ENCODE results near the gene BCOR. TPM values are rescaled to one million over a fixed set of nuclear protein-coding genes. Genes with fewer than 3 reads are reported as not detected.

The BCOR gene
- total RNA-seq, 1 experiment from 2014 or later: 48.3 TPM

DNA sequence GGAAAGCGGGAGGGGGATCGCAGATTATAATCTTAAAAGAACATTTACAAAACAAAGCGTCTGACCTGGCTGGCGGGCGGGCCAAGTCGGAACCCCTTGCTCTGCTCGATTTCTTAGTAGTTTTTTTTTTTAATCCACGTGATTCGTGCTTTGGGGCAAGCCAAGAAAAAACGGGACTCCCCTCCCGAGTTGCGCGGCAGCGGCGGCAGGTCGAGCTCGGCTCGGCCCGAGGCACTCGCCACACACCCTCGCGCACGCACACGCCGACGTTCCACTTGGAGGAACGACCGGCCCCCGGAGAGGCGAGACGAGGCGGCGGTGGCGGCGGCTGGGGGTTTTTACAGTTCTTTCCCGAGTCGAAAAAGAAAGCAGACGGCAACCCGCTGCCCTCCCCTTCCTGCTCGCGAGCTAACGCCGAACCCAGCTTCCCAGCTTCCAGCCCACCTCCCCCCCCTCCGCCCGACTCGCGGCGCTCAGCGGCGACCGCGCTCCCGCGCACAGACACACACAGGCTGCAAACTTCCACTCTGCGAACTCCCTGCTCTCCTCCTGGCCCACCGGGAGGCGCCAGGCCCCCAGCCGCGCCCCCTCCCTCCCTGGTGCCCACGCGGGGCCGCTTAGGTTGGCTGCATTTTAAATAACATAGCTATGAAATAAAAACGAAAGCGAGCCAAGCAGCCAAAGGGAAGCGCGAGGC, 1.2 kb downstream of the BCOR start:
- TF ChIP-seq, protein P1, sequence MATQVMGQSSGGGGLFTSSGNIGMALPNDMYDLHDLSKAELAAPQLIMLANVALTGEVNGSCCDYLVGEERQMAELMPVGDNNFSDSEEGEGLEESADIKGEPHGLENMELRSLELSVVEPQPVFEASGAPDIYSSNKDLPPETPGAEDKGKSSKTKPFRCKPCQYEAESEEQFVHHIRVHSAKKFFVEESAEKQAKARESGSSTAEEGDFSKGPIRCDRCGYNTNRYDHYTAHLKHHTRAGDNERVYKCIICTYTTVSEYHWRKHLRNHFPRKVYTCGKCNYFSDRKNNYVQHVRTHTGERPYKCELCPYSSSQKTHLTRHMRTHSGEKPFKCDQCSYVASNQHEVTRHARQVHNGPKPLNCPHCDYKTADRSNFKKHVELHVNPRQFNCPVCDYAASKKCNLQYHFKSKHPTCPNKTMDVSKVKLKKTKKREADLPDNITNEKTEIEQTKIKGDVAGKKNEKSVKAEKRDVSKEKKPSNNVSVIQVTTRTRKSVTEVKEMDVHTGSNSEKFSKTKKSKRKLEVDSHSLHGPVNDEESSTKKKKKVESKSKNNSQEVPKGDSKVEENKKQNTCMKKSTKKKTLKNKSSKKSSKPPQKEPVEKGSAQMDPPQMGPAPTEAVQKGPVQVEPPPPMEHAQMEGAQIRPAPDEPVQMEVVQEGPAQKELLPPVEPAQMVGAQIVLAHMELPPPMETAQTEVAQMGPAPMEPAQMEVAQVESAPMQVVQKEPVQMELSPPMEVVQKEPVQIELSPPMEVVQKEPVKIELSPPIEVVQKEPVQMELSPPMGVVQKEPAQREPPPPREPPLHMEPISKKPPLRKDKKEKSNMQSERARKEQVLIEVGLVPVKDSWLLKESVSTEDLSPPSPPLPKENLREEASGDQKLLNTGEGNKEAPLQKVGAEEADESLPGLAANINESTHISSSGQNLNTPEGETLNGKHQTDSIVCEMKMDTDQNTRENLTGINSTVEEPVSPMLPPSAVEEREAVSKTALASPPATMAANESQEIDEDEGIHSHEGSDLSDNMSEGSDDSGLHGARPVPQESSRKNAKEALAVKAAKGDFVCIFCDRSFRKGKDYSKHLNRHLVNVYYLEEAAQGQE (IDR thresholded peaks at IDR 0.05; ENCODE audit: insufficient read depth in 1 of 2, low read depth in 2 of 2, low read length in 1 of 2): no peak
- TF ChIP-seq TCF7L2 (IDR thresholded peaks at IDR 0.05; ENCODE audit: low read depth, low read length): no peak
- no peak for TF ChIP-seq SIN3A (IDR thresholded peaks at IDR 0.05; ENCODE audit: borderline replicate concordance, insufficient read depth, low read depth, low read length)
- TF ChIP-seq POLR2AphosphoS5 (IDR thresholded peaks at IDR 0.05; ENCODE audit: low read depth, low read length): no peak
- TF ChIP-seq, protein P2, sequence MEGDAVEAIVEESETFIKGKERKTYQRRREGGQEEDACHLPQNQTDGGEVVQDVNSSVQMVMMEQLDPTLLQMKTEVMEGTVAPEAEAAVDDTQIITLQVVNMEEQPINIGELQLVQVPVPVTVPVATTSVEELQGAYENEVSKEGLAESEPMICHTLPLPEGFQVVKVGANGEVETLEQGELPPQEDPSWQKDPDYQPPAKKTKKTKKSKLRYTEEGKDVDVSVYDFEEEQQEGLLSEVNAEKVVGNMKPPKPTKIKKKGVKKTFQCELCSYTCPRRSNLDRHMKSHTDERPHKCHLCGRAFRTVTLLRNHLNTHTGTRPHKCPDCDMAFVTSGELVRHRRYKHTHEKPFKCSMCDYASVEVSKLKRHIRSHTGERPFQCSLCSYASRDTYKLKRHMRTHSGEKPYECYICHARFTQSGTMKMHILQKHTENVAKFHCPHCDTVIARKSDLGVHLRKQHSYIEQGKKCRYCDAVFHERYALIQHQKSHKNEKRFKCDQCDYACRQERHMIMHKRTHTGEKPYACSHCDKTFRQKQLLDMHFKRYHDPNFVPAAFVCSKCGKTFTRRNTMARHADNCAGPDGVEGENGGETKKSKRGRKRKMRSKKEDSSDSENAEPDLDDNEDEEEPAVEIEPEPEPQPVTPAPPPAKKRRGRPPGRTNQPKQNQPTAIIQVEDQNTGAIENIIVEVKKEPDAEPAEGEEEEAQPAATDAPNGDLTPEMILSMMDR (IDR thresholded peaks at IDR 0.05): no peak
- ChIA-PET CTCF (no interaction called here), POLR2A (no interaction called here)
- Histone ChIP-seq H3K4me1 (ENCODE audit: control insufficient read depth, insufficient read depth, low read length) (peaks cover 8% of the 10 kb centered on the region; the same call in 1 of the 2 replicates), H3K9me3 (ENCODE audit: control insufficient read depth, insufficient read depth, low read depth, low read length) (no peaks in the 10 kb centered on the region), H3K27ac (ENCODE audit: low read length) (peak overlapping the region; percentile 57; the same call in 1 of the 2 replicates), H3K27me3 (ENCODE audit: control insufficient read depth, insufficient read depth, low read length) (no peaks in the 10 kb centered on the region), H3K4me3 (ENCODE audit: low read depth in 2 of 2, low read length in 2 of 2) (peak overlapping the region; percentile 53 to 64), H3K36me3 (ENCODE audit: control insufficient read depth, insufficient read depth, low read length) (no peaks in the 10 kb centered on the region)
- intact Hi-C loops (cut with micrococcal nuclease; ENCODE audit: unreplicated experiment): no loop called here
- in situ Hi-C loops (cut with HindIII; ENCODE audit: low pct_unique_long_range_greater_than_20kb, low sequenced_read_pairs): no loop called here
- DNase-seq (ENCODE audit: low read depth, low spot score): no peak
- no TSS peak for BruUV-seq (replicated peaks)
- no peak for ATAC-seq

DNA sequence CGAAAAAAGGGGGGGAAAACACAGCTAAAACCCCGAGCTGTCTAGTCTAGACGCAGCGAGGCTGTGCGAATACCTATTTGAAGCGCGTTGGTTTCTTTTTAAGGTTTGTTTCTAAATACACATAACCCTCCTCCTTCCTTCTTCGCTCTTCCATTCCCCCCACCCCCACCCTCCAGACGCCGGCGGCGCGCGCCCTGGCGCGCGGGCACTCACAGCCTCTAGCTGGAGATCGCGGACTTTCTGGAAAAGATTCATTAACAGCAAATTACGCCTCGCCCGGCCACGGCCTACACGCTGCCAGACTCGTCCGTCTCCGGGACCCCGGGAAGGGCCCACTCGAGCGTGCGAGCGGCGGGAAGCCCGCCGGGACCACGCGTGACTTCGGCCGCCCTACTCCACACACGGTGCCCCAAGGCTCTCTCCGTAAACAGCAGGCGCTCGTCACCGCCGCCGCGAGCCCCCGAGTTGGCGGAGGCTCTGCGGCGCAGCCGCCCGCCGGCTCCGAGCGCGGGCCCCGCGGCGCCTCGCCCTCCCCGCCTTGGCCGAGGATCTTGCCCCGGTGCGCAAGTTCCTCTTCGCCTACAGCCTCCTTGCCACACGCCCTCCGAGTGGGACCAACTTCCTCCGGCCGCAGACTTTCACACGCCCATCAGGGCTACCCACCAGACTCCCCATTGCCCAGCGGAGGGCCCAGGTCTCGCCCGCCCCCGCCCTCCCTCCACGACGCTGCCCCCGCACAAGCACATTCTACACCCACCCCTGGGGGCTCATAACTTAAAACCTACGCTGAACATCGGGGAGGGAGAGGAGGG, 2.0 kb downstream of the BCOR start:
- H3K4me3 ChIP-seq (ENCODE audit: low read depth in 2 of 2, low read length in 2 of 2): peak overlapping the region; percentile 53 to 64
- CTCF ChIA-PET: interaction anchor here (0.7 kb wide), 2 partner anchors 13 to 114 kb away, joined by 3 to 5 read pairs; no protein-coding TSS in a partner anchor
- H3K36me3 ChIP-seq (ENCODE audit: control insufficient read depth, insufficient read depth, low read length): no peaks in the 10 kb centered on the region
- in situ Hi-C loops (cut with HindIII; ENCODE audit: low pct_unique_long_range_greater_than_20kb, low sequenced_read_pairs): no loop called here
- H3K27me3 ChIP-seq (ENCODE audit: control insufficient read depth, insufficient read depth, low read length): no peaks in the 10 kb centered on the region
- H3K9me3 ChIP-seq (ENCODE audit: control insufficient read depth, insufficient read depth, low read depth, low read length): no peaks in the 10 kb centered on the region
- intact Hi-C loops (cut with micrococcal nuclease; ENCODE audit: unreplicated experiment): no loop called here
- no peak for TF ChIP-seq SIN3A (IDR thresholded peaks at IDR 0.05; ENCODE audit: borderline replicate concordance, insufficient read depth, low read depth, low read length)
- TF ChIP-seq, protein P2 (IDR thresholded peaks at IDR 0.05): no peak
- TF ChIP-seq POLR2AphosphoS5 (IDR thresholded peaks at IDR 0.05; ENCODE audit: low read depth, low read length): no peak
- TF ChIP-seq, protein P1 (IDR thresholded peaks at IDR 0.05; ENCODE audit: insufficient read depth in 1 of 2, low read depth in 2 of 2, low read length in 1 of 2): no peak
- no peak for TF ChIP-seq TCF7L2 (IDR thresholded peaks at IDR 0.05; ENCODE audit: low read depth, low read length)
- H3K4me1 ChIP-seq (ENCODE audit: control insufficient read depth, insufficient read depth, low read length): peaks cover 2% of the 10 kb centered on the region; the same call in 1 of the 2 replicates
- DNase-seq (ENCODE audit: low read depth, low spot score) (no peak), ATAC-seq (no peak)
- POLR2A ChIA-PET: interaction anchor here (0.6 kb wide), 1 partner anchor 15 kb away, joined by 14 read pairs; no protein-coding TSS in a partner anchor
- H3K27ac ChIP-seq (ENCODE audit: low read length): peak overlapping the region; percentile 75
- BruUV-seq (replicated peaks): no TSS peak
